Measurements from ENCODE around the gene PTPRD.

- no peak for TF ChIP-seq REST (IDR thresholded peaks at IDR 0.05; ENCODE audit: insufficient read depth in 1 of 2, low read depth in 2 of 2, low read length in 2 of 2)
- no peak for TF ChIP-seq POLR2AphosphoS5 (IDR thresholded peaks at IDR 0.05; ENCODE audit: low read depth, low read length)
Observed at GRCh38 chr9:9494336-9494735, 1118.5 kb downstream of the PTPRD start.

Measured in PFSK-1 (cell line).